ENCODE data around the gene PRKCSH. TPM values are rescaled to one million over a fixed set of nuclear protein-coding genes. Genes with fewer than 3 reads are reported as not detected.
A peak's percentile ranks its signal among the peaks of the same experiment; 100 is the strongest.

Gene PRKCSH, protein sequence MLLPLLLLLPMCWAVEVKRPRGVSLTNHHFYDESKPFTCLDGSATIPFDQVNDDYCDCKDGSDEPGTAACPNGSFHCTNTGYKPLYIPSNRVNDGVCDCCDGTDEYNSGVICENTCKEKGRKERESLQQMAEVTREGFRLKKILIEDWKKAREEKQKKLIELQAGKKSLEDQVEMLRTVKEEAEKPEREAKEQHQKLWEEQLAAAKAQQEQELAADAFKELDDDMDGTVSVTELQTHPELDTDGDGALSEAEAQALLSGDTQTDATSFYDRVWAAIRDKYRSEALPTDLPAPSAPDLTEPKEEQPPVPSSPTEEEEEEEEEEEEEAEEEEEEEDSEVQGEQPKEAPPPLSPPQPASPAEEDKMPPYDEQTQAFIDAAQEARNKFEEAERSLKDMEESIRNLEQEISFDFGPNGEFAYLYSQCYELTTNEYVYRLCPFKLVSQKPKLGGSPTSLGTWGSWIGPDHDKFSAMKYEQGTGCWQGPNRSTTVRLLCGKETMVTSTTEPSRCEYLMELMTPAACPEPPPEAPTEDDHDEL
- total RNA-seq (364 and 402 TPM in 2 replicates), polyA plus RNA-seq (259 and 336 TPM in 2 replicates), polyA minus RNA-seq (84.4 and 182 TPM in 2 replicates)
- 163 TPM for total RNA-seq (2013)

DNA sequence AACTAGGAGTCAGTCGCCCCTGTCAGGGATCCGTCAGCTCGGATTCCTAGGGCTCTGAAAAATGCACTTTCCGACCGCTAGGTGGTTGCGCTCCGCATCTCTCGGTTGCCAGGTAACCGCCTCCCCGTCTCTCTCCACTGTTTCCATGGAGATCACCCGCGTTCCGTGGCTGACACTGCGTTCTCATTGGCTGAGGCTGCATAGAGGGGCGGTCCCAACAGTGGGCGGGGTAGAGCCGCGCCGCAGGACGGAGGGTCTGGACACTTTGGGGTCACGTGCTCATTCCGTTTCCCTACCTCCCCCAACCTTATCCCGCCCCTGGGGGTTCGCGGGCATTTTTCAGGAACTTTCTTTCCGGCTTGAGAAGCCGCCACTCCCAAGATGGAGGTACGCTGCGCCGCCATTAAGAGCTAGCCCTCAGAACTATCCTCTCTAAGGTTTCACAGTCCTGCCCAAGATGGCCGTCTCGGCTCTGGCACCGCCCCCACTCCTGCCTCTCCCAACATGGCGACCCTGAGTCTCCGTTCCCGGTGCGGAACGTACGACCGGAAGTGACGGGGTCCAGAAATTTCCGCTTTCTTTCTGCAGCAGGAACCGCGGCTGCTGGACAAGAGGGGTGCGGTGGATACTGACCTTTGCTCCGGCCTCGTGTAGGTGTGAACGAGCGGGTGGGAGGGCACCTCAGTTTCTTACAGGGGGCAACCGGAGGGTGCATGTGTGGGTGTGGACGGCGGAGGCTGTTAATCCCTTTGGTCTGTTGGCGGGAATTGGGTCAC, at the start of gene PRKCSH, which contains the start of gene ODAD3:
PRKCSH (plus strand) TSS at position 579 of the 776 bp plus-strand sequence. CDS start 483 bp downstream, outside the sequence.
ODAD3 (minus strand) TSS at position 65 of the 776 bp plus-strand sequence. CDS start 105 bp downstream, outside the sequence.
- no peak for TF ChIP-seq EZH2 (IDR thresholded peaks at IDR 0.05; ENCODE audit: borderline replicate concordance, insufficient read depth, low read depth, low read length, poor library complexity, severe bottlenecking)
- TF ChIP-seq, protein P1, sequence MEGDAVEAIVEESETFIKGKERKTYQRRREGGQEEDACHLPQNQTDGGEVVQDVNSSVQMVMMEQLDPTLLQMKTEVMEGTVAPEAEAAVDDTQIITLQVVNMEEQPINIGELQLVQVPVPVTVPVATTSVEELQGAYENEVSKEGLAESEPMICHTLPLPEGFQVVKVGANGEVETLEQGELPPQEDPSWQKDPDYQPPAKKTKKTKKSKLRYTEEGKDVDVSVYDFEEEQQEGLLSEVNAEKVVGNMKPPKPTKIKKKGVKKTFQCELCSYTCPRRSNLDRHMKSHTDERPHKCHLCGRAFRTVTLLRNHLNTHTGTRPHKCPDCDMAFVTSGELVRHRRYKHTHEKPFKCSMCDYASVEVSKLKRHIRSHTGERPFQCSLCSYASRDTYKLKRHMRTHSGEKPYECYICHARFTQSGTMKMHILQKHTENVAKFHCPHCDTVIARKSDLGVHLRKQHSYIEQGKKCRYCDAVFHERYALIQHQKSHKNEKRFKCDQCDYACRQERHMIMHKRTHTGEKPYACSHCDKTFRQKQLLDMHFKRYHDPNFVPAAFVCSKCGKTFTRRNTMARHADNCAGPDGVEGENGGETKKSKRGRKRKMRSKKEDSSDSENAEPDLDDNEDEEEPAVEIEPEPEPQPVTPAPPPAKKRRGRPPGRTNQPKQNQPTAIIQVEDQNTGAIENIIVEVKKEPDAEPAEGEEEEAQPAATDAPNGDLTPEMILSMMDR (IDR thresholded peaks at IDR 0.05) = peak; percentile 94
- DNase-seq = peak; percentile 99
- H3K9ac ChIP-seq (ENCODE audit: low read length) = peak within 1 kb of the TSS; percentile 95
- H3K4me3 Mint-ChIP-seq = peak within 1 kb of the TSS; percentile 96
- peak within 1 kb of the TSS; percentile 88 for H3K27ac Mint-ChIP-seq
- 1% methylated on average over 50 of the region's 53 CpGs for WGBS (ENCODE audit: insufficient coverage)
- H2AFZ ChIP-seq (ENCODE audit: insufficient read depth, low read depth, low read length, poor library complexity, severe bottlenecking) = peak within 1 kb of the TSS; percentile 99
- H3K27ac ChIP-seq (ENCODE audit: low read length in 2 of 2) = peak within 1 kb of the TSS; percentile 70 to 92
- peaks cover 0 to 23% of the 10 kb centered on the region in 2 experiments for H3K36me3 ChIP-seq (replicated peaks in 1 of 2; ENCODE audit: control extremely low read depth in 1 of 2, control insufficient read depth in 1 of 2, extremely low read depth in 1 of 2, insufficient read depth in 2 of 2, low read length in 1 of 2)
- H3K4me1 ChIP-seq (ENCODE audit: control insufficient read depth in 2 of 2, insufficient read depth in 2 of 2, low read length in 2 of 2) = peaks cover 27 to 40% of the 10 kb centered on the region in 2 donors
- H3K27me3 Mint-ChIP-seq = no peaks in the 10 kb centered on the region
- peak; percentile 88 for ATAC-seq (ENCODE audit: low read depth)
- ChIA-PET CTCF (interaction anchor here (0.6 to 1.4 kb wide), 13 partner anchors 8 to 141 kb away, joined by 3 to 17 read pairs (median 4); partner anchors contain the start of genes RGL3 and SWSAP1), POLR2A (interaction anchor here (0.5 to 1.4 kb wide), 8 partner anchors 13 to 569 kb away, joined by 3 to 15 read pairs (median 5); partner anchors contain the start of gene SWSAP1)
- H3K4me1 Mint-ChIP-seq = peaks cover 29% of the 10 kb centered on the region
- no peaks in the 10 kb centered on the region for H4K20me1 ChIP-seq (ENCODE audit: control insufficient read depth, insufficient read depth, low read length, poor library complexity, severe bottlenecking)
- H3K9me3 Mint-ChIP-seq (ENCODE audit: insufficient read depth) = no peaks in the 10 kb centered on the region
- peak within 1 kb of the TSS; percentile 76 to 95 (median 80) for H3K4me3 ChIP-seq (ENCODE audit: control extremely low read depth in 1 of 5, extremely low read depth in 1 of 5, insufficient read depth in 1 of 5, low read depth in 2 of 5, low read length in 4 of 5)
- peaks cover 0 to 2% (median 0%) of the 10 kb centered on the region in 3 donors for H3K9me3 ChIP-seq (ENCODE audit: control extremely low read depth in 1 of 3, control insufficient read depth in 2 of 3, insufficient read depth in 1 of 3, low read length in 2 of 3)
- intact Hi-C loops (cut with micrococcal nuclease) = loop anchor here (1.0 to 5.0 kb wide), 7 partner anchors 13 to 147 kb away; partner anchors contain the start of genes CCDC159, SWSAP1, TMEM205 and ZNF653
- H3K4me2 ChIP-seq (replicated peaks; ENCODE audit: low read depth, low read length, poor library complexity, severe bottlenecking) = peak within 1 kb of the TSS; percentile 97
- H3K79me2 ChIP-seq (ENCODE audit: control insufficient read depth, insufficient read depth, low read length) = peaks cover 28% of the 10 kb centered on the region
- no peaks in the 10 kb centered on the region for H3K27me3 ChIP-seq (replicated peaks in 1 of 4; ENCODE audit: control extremely low read depth in 1 of 4, control insufficient read depth in 3 of 4, insufficient read depth in 4 of 4, low read length in 3 of 4)
